Peyer's patch (tissue), 4 donors: ENCODE results near the gene ANKRD34C. TPM values are rescaled to one million over a fixed set of nuclear protein-coding genes. Genes with fewer than 3 reads are reported as not detected.

Source experiments
- DNase-seq, 3 donors: peaks; one replicate each; pipeline ENCODE4 v3.0.0-alpha.2; 2017 to 2019
- H3K27ac ChIP-seq, 4 donors: fragments of 200-600 bp; sonication (generic); one replicate each; pipeline ENCODE4 v1.5.1; 2016 to 2019
- H3K27me3 ChIP-seq, 2 donors: fragments of 200-600 bp; sonication (generic); one replicate each; pipeline ENCODE4 v1.5.1; 2019
- H3K36me3 ChIP-seq, 3 donors: fragments of 200-600 bp; sonication (generic); one replicate each; pipeline ENCODE4 v1.5.1; 2016 to 2019
- H3K4me1 ChIP-seq, 4 donors: fragments of 200-600 bp; sonication (generic); one replicate each; pipeline ENCODE4 v1.5.1; 2016 to 2019
- H3K4me3 ChIP-seq, 4 donors: fragments of 200-600 bp; sonication (generic); 1 replicate in 3 of 4; 2 replicates in 1 of 4; pipeline ENCODE4 v1.5.1; 2016 to 2019; ENCODE audit warnings: mild to moderate bottlenecking in 1 of 4
- H3K9me3 ChIP-seq, 4 donors: fragments of 200-600 bp; sonication (generic); one replicate each; pipeline ENCODE4 v1.5.1; 2016 to 2019; ENCODE audit warnings: mild to moderate bottlenecking in 1 of 4
- POLR2A ChIP-seq, 2 donors: fragments of 450-650 bp; IDR thresholded peaks; one replicate each; pipeline ENCODE4 v1.5.1; 2017; ENCODE audit warnings: antibody characterized with exemption in 2 of 2, mild to moderate bottlenecking in 2 of 2, moderate library complexity in 2 of 2
- total RNA-seq, 4 donors: library from RNA; depleted of rRNA; stranded (reverse); fragments of >200 nt; gene quantifications; one replicate each; pipeline ENCODE4 v1.1.0, GENCODE V29; 2016
- TF ChIP-seq, protein P1 (sequence below), 6 experiments: fragments of 450-650 bp in 4 of 6; fragments of 200-600 bp in 2 of 6; sonication (generic) in 1 of 6; IDR thresholded peaks; one replicate each; pipeline ENCODE4 v1.5.1; 2017 to 2019; ENCODE audit warnings: antibody characterized with exemption in 6 of 6, mild to moderate bottlenecking in 3 of 6, moderate library complexity in 1 of 6

The ANKRD34C gene
- total RNA-seq, 4 donors from 2014 or later, result not detected

DNA sequence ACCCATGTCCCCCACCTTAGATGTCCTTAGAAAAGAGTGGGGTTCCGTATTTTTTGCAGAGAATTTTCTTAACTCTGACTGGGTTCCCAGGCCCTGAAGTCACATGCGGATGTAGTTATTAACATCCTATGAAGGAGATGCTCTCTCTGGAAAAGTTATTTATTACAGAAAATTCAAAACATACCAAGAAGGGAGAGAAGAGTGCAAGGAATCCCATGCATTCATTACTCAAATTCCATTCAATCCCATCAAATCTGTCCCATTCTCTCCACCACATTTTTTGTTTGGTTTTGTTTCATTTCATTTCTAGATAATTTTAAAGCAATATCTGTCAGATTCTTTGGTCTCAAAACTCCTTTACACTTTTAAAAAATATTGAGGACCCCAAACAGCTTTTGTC is 34.3 kb upstream of the ANKRD34C start:
- H3K4me1 ChIP-seq, result no peaks in the 10 kb centered on the region
- no peak overlapping the region for H3K4me3 ChIP-seq
- no peak for DNase-seq
- no peak overlapping the region for H3K27ac ChIP-seq
- TF ChIP-seq, protein P1, sequence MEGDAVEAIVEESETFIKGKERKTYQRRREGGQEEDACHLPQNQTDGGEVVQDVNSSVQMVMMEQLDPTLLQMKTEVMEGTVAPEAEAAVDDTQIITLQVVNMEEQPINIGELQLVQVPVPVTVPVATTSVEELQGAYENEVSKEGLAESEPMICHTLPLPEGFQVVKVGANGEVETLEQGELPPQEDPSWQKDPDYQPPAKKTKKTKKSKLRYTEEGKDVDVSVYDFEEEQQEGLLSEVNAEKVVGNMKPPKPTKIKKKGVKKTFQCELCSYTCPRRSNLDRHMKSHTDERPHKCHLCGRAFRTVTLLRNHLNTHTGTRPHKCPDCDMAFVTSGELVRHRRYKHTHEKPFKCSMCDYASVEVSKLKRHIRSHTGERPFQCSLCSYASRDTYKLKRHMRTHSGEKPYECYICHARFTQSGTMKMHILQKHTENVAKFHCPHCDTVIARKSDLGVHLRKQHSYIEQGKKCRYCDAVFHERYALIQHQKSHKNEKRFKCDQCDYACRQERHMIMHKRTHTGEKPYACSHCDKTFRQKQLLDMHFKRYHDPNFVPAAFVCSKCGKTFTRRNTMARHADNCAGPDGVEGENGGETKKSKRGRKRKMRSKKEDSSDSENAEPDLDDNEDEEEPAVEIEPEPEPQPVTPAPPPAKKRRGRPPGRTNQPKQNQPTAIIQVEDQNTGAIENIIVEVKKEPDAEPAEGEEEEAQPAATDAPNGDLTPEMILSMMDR (IDR thresholded peaks at IDR 0.05), result no peak
- TF ChIP-seq POLR2A (IDR thresholded peaks at IDR 0.05), result no peak
- no peaks in the 10 kb centered on the region for H3K27me3 ChIP-seq
- H3K36me3 ChIP-seq, result no peaks in the 10 kb centered on the region
- no peaks in the 10 kb centered on the region for H3K9me3 ChIP-seq

DNA sequence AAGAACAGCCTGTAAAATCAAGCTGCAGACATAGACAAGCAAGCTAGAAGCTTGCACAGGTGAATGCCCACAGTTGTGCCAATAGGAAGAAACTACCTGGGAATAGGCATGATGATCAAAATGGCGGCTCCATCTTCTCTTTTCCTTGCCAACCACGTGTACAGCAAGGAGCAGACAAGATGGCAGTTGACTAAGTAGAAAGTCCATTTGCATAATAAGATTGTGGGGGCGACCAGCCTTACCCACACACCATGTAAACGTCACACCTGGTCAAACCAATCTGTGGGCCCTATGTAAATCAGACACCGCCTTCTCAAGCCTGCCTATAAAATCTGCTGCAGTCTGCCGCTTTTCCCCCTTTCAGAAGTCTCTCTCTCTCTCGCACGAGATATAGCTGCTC is 25.1 kb upstream of the ANKRD34C start:
- no peak for DNase-seq
- Histone ChIP-seq H3K27ac (no peak overlapping the region), H3K27me3 (no peaks in the 10 kb centered on the region), H3K4me1 (no peaks in the 10 kb centered on the region), H3K36me3 (no peaks in the 10 kb centered on the region), H3K4me3 (no peak overlapping the region), H3K9me3 (no peaks in the 10 kb centered on the region)
- TF ChIP-seq, protein P1 (IDR thresholded peaks at IDR 0.05), result no peak
- no peak for TF ChIP-seq POLR2A (IDR thresholded peaks at IDR 0.05)

DNA sequence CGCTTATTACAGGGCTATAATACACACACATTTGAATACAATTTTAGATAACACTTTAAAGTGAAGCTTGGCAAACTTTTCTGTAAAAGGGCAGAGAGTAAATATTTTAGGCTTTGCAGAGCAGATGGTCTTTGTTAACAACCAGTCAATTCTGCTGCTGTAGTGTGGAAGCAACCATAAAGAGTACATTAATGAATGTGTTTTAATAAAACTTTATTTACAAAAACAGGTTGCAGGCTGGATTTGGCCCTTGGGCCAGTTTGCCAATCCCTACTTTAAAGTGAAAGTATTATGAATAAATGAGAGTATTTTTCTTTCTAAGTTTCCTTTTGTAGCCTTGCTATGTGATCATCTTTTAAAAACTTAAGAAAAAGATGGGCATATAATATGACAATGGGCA is 20.7 kb upstream of the ANKRD34C start:
- no peak overlapping the region for H3K4me3 ChIP-seq
- no peak for TF ChIP-seq POLR2A (IDR thresholded peaks at IDR 0.05)
- TF ChIP-seq, protein P1 (IDR thresholded peaks at IDR 0.05), result no peak
- H3K27me3 ChIP-seq, result no peaks in the 10 kb centered on the region
- no peaks in the 10 kb centered on the region for H3K36me3 ChIP-seq
- H3K9me3 ChIP-seq, result no peaks in the 10 kb centered on the region
- no peaks in the 10 kb centered on the region for H3K4me1 ChIP-seq
- H3K27ac ChIP-seq, result no peak overlapping the region
- no peak for DNase-seq

DNA sequence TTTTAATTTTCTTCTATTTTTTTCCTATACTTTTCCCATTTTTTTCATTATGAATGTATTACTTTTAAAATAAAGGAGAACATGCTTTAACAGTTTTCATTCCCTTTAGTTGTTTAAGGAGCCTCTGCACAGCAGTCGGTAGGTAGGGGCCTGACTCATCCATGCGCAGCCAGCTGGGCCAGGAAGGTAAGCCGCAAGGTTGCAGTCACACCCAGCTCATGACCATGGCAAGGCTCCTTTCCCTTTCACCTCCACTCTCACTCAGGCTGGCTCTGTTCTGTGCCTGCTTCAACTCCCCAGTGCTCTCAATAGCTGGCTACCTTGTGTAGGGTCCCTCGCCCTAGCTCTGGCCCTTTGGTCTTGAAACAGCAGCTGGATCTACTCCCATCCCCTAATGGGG is 17.4 kb upstream of the ANKRD34C start:
- Histone ChIP-seq H3K27ac (no peak overlapping the region), H3K9me3 (no peaks in the 10 kb centered on the region), H3K4me1 (no peaks in the 10 kb centered on the region), H3K27me3 (no peaks in the 10 kb centered on the region), H3K4me3 (no peak overlapping the region), H3K36me3 (no peaks in the 10 kb centered on the region)
- TF ChIP-seq, protein P1 (IDR thresholded peaks at IDR 0.05), result no peak
- no peak for TF ChIP-seq POLR2A (IDR thresholded peaks at IDR 0.05)
- DNase-seq, result no peak

DNA sequence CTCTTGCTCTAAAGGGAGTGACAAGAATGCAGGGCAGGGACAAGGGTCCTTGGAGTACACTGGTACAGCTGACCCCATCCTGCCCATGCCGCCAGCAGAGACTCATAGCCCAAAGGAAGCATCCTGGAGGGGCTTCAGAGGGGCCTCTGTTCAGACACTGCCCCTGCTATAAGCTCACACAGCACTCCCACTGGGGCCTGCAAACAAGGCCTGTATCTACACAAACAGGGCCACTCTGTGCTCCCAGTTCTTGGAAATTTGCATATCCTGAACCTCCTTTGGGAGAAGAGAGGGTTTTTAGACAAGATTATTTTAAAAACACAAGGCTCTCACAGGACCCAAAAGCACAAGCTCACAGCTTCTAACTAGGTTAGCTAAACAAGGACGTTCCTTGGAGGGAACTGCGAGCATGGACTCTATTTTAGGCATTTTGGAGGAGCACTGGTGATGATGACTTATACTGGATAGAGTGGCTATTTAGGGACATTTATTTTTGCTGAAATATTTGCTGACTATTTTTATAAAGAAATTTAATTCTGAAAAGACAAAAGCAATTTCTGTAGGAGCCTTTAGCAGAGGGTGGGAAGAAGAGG is 16.4 kb upstream of the ANKRD34C start:
- Histone ChIP-seq H3K36me3 (no peaks in the 10 kb centered on the region), H3K27me3 (no peaks in the 10 kb centered on the region), H3K4me3 (no peak overlapping the region), H3K4me1 (no peaks in the 10 kb centered on the region), H3K27ac (no peak overlapping the region), H3K9me3 (no peaks in the 10 kb centered on the region)
- no peak for TF ChIP-seq POLR2A (IDR thresholded peaks at IDR 0.05)
- TF ChIP-seq, protein P1 (IDR thresholded peaks at IDR 0.05), result no peak
- DNase-seq, result no peak
